NOMO-1 (cell line): ENCODE results near the gene TRIM26.

ENCODE experiments used
- DNase-seq, 2 experiments: peaks; one replicate each; lab custom pipeline; 2025; ENCODE audit not compliant: unreplicated experiment in 2 of 2; lab: John Stamatoyannopoulos, UW

Gene TRIM26

DNA sequence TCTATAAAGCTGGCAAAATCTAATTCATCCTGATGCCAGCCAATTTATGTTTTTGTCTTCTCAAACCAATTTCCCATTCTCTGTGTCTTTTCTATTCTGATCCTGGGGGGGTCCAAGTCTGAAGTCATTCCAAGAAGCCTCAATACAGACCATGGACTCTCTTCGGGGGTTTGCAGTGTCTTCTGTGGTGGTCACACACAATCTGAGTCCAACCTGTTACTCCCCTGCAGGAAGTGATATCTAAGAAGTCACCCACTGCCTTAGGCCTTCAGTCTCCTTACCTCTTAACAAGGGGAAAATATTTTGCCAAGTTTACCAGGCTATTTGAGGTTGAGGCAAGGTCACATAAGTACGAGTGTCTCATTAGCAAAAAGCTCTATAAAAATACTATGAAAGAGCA is 1.9 kb downstream of the TRIM26 start:
- no peak for DNase-seq

DNA sequence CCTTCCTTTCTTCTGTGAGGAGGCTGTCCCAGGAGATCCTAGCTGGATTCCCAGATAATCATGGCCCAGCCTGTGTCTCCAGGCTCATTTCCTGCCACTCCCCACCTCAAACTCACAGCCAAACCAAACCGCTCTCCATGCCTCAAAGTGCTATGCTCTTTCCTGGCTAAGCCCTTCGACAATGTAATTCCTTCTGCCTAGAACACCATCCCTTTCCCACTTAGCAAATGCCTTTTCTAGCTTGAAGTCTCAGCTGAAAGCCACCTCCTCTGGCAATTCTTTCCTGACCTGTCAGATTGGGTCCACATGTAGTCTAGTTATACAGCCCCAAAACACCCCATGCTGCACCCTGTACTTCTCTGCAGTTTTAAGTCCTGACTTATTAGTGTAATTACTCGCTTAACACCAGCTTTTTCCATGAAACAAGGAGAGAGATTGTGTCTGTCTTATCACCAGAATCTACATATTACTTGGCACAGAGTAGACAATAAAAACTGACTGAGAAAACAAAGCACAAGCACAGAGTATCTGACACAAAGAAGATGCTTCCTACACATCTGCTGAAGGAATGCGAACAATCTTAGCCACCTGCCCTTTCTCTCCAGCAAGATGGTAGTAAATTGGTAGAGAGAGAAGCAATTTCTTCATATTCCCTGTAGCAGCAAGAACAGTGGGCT is 5.4 kb downstream of the TRIM26 start:
- no peak for DNase-seq

DNA sequence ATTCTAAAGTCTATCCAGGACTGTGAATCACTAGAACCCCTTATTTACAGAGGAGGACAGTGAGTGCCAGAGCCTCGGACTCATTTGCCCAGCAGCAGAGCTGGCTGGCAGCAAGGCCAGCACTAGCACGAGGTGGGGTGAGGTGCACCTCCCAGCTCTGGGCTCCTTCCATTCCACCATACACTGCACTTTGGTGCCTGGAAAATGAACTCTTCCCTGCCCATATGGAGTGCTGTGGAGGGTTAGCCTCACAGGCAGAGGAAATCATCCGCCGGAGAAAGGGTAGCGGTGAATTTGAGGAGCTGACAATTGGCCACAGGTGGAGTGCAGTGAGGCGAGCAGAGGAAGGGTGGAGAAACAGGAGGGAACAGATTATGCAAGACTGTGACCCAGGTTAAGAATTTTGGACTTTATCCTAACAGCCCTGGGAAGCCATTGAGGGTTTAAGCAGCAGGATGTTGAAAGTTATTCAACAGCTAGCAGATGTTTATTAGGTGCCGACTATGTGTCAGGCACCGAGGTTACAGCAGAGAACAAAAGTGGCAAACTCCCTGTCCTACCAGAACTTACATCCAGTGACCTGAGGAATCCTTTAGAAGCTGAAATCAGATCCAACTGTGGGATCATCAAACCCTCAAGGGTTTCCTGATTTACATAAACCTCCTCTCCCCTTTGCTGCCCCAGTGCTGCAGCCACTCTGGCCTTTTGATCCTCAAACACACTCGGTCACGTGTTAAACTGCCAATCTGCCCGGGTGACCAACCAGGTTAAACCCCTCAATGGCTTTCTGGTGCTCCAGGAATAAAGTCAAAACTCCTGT is 6.2 kb downstream of the TRIM26 start:
- no peak for DNase-seq

DNA sequence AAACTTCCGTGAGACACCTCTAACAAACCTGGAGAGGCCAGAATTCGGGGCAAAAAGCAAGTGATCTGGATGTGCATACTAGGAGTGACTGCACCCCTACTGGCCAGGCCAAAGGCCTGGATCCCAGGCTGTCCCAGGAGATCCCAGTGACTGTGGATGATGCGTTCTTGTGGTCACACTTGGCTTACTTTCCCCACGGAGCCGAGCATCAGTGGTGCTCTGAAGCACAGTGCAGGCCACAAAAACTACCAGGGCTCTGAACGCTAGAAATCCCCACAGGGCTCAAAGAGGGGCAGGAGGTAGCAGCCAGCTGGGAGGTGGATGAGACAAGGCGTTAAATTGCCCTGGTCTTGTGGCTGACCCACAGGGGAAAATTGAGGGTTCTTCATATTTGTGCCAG is 7.1 kb downstream of the TRIM26 start:
- no peak for DNase-seq

DNA sequence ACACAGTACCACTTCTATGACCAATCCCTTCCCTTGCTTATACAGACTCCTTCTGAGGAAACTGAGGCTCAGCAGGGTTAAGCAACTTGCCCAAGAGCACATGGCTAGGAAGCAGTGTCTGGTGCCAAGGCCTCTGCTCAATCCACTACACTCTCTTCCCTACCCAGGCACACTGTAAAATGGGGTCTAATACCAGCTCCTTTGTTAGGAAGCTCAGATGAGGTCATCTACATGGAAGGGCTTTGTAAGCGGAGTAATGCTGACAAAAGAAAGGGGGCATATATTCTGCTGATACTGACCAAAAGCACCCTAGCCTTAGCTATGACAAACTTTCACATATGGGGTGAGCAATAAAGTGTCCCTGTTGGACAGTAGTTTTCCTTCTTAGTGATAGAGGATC is 9.1 kb downstream of the TRIM26 start:
- no peak for DNase-seq

DNA sequence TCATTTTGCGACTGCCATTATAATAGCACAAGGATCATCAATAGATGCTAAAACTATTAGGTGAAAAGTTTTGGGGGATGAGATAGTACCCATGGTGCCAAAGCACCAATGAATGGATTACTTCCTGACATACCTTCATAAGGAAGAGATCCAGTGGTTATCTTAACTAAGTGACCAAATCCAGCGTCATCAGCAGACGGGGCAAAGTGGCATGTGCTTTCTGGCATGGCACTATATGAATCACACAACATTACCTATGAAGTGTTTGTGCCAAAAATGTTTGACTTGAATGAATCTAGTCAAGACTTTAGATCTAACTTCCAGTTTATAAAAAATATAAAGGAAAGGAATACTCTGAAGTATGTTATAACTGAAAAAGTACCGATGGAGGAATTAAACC is 10.8 kb downstream of the TRIM26 start:
- DNase-seq: no peak

DNA sequence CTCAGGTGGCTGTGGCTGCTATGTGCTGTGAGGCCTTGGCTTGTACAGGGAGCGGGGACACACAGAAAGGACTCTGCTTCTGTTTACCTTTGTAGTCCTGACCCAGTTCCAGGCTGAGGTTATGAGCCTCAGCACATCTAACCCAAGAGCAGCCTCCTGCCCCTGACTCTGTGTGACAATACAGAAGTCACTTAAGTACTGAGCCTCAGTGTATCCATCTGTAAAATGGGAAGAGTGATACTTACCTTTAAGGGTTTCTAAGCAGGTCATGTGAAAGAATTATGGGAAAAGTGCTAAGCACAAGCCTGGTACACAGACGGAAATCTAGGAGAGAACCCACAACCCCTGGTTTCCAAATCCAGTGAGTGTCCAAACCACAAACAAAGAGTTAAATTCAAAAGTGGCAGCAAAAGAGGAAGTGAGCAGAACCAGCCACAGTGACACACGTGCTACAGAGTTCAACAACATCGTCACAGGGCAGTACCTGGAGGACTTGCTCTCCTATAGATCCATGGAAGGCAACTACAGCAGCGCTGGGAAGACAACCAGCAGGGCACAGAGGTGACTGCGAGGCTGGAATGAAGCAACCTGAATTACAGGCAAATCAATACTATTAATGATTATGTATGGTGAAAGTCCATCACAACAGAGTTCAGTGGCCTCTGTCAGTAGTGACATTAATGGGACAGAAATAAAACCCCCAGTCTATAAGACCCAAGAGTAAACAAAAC is 12.5 kb downstream of the TRIM26 start:
- peak; percentile 68 to 91 for DNase-seq

DNA sequence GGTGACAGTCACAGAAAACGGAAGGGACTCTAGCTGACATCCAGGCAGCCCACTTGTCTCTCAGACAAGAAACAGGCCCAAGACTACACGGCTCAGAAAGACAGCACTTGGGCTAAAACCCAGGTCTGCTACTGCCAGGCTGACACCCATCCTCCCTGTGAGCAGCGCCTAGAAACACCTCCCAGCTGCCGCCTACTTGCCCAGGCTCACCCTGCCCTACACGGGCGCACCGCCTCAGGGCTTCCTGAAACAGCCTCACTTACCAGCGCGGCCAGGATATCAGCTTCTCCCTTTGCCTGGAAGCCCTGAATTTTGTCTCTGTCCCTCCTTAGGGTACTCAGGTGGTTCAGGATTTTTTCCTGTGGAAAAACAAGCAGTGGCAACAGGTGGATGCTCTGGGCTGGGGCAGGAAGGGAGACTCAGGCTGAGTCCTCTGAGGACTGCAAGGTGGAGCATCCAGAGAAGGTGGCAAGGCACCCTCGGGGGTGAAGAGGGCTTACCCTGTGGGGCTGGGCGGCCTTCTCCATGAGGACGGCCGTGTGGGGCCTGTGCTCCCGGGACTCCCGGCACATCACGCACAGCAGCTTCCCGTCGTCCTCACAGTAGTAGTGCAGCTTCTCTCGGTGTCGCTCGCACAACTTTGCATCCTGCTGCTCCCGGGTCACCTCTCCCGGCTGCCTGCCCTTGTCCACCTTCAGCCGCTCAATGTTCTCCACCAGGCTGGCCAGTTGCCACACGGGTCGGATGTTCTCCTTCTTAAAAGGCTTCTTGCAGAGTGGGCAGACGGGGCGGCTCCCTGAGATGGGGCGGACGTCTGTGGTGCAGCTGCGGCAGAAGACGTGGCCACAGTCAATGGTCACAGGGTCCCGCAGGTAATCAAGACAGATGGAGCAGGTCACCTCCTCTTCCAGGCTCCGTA is 14.8 kb downstream of the TRIM26 start:
- no peak for DNase-seq

DNA sequence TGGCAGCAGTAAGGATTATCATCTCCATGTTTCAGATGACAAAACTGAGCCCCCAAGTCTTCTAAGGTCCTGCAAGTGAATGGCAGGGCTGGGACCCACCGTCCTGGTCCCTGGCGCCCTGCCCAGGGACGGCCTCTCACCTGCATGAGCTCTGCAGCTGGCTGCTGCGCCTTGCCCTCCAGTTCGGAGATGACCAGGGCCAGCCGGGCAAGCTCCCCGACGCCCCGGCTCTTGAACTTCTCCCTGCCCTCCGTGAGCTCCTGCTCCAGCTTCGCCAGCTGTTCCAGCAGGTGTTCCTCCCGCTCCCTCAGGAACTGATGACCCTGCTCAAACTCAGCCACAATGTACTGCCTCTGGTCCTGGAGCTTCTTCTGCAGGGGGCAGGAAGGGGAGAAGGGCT is 16.8 kb downstream of the TRIM26 start:
- DNase-seq: no peak

DNA sequence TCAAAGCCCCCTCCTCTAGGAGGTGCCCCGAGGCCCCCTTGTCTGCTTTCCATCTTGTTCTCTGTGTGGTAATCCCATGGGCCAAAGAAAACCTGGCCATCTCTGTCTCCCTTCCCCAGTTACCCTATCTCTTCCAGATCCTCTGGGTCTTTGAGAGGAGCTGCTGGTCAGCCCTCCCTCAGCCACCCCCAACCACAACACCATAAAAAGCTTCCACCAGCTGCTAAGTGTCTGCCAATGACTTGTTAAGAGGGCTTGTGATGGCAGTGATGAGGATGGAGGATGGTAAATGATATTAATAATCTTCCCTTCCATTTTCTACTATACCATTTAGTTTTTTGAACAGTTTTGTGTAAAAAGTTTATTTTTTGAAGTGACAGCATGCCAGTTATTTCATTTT is 17.3 kb downstream of the TRIM26 start:
- DNase-seq: no peak

DNA sequence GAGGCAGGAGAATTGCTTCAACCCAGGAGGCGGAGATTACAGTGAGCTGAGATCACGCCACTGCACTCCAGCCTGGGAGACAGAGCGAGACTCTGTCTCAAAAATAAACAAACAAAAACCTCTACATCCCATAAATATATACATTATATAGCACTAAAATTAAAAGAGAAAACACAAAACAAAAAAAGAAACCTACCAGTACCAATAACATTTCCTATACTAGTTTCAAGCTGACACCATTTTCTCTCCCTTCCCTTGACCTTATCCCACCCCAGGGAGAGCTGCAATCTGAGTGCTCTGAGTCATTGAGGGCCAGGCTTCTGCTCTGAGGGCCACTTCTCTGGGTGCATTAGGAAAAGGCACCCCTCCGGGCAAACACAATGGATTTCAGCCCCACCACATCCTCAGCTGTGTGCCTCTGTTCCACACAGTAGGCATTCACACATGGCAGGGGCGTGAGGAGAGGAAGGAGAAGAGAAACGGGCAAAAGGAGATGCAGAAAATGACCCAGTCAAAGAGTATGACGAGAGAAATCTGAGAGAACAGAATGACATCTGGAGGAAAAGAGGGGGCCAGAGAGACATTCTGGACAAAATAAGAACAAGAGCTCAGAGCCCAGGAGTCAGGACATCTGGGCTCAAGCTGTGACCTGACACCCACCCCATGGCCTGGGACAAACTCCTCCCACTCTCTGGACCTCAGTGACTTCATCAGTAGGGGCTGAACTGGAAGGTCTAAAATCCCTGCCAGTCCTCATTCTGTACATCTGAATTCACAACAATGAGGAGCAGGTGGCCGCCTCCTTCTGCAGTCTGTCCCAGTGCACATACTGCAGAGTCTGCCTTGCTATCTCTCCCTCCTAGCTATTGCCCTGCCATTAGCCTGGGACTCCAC is 18.2 kb downstream of the TRIM26 start:
- DNase-seq: no peak

DNA sequence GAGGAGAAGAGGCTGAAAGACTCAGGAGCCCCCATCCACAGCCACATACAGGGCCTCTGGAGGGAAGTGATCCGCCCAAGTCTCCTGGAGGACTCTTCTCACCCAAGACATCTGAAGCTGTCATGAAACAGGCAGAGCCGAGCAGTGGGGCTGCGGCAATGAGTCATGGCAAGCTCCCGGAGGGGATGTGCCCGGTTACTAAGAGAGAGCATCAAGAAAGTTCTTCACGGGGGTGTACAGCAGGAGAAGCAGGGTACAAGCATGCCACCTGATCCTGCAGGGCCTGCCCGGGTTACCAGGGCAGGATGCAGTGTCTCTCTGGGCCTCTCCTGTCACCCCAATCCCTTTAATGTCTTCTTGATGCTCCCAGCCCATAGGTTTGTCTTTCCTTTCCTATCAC is 21.1 kb downstream of the TRIM26 start:
- DNase-seq: no peak

DNA sequence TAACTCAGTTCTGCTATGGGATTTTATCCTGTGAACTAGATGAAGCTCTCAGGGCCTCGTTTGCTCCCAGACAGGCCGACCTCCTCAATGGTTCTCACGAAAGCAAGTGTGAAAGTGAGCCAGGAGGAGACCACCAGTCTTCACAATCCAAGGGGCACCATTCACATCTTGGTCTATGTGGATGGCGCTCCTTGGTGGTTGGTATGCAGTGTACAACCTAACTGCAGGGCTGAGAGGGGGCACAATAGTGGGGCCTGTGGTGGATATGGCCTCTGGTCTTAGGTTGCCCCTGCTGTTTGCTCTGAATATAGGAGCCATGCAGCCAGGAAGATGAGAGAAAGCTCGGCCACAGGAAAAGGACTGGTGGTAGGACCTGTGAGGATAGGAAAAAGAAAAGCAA is 24.7 kb downstream of the TRIM26 start:
- no peak for DNase-seq

DNA sequence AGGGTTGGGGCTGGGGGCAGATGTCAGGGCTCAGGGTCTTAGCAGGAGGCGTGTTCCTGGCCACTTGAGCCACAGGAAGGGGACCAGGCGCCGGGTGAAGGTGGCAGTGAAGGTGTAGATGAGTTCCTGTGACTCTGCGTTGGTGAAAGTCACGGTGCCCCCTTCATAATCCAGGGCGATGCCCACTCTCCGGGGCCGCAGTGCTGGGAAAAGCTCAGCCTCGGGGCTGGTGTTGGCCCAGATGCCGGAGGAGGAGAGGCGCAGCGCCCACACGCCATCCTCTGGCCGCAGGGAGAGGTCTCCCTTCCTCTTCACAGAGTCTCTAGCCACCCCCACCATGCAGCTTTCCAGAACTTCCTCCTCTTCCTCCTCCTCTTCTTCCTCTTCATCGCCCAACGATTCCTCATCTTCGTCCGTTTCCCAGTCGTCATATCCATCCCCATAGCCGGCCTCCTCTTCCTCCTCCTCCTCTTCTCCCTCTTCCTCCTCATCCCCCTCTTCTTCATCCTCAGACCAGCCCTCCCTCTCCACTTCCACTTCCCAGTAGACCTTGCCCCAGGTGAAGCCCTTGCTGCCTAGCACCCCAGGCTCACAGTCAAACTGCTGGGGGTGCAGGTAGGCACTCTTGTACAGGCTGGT is 27.2 kb downstream of the TRIM26 start:
- no peak for DNase-seq

DNA sequence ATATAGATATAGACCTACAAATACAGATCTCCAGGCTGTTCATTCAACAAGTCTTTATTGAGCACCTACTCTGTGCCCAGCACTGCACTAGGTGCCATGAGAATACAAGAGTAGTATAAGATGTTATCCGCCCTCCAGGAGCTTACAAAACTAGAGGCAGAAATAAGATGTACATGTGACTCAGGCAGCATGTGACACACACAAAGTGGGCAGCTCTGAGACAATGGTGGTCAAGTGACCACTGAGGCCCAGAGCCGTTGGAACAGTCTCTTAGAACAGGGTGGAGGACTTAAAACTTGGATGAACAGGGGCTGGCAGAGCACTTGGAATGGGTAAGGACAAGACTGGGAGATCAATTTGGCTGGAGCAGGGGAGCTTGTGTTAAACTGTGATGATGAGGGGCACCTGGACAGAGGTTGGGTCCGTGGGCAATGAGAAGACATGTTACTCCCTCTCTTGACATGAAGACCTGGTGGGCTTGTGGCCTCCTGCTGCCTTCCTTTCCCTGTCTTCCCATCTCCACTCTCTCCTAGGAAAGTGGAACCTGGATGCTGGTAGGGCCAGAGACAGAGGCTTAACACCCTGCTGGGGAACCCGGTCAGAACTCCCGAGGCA is 28.7 kb downstream of the TRIM26 start:
- DNase-seq: no peak

DNA sequence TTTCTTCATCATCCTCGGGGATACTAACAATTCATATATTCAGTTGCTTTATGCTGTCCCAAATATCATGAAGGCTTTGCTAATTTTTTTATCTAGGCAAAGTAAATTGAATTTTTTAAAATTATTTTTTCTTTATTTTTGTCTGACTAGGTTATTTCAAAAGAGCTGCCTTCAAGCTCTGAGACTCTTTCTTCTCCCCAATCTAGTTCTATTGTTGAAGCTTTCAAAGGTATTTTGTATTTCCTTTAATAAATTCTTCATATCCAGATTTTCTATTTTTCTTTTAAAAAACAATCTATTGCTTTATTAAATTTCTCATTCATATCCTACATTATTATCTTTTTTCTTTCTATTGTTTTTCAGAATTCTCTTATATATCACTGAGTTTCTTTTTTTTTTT is 33.1 kb downstream of the TRIM26 start:
- no peak for DNase-seq

DNA sequence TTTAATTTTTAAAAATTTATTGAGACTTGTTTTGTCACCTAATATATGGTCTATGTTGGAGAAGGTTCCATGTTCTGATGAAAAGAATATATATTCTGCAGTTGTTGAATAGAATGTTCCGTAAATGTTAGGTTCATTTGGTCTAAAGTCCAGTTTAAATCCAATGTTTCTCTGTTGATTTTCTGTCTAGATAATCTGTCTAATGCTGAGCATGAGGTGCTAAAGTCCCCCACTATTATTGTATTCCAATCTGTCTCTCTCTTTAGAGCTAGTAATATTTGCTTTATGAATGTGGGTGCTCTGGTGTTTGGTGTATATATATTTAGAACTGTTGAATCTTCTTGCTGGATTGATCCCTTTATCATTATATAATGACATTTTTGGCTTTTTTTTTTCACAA is 34.4 kb downstream of the TRIM26 start:
- DNase-seq: no peak

DNA sequence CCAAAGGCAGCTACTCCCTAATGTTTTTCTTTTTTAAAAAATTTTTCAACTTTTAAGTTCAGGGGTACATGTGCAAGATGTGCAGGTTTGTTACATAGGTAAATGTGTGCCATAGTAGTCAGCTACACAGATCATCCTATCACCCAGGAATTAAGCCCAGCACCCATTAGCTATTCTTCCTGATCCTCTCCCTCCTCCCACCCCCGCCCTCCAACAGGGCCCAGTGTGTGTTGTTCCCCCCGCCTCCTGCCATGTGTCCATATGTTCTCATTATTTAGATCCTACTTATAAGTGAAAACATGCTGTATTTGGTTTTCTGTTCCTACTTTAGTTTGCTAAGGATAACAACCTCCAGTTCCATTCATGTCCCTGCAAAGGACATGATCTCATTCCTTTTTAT is 37.4 kb downstream of the TRIM26 start:
- no peak for DNase-seq

DNA sequence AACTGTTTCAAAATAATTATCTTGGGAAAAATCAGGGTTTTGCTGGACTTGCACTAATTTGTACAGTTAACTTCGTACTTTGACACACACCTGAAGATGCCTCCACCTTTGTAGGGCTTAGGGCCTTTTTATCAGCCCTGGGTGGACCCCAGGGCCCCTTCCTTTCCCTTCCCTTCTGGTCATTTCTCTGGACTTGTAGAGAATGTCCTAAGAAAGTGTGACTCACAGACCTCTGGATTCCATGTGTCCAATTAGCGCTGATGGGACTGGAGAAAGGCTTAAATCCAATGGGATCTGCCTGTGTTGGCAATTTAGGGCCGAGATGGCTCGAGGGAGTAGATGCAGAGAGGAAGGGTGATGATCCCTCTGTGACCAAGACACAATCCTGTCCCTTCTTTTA is 40.5 kb downstream of the TRIM26 start:
- DNase-seq: no peak
